ENCODE results near the gene LOXL1.

- TF ChIP-seq, protein P1, sequence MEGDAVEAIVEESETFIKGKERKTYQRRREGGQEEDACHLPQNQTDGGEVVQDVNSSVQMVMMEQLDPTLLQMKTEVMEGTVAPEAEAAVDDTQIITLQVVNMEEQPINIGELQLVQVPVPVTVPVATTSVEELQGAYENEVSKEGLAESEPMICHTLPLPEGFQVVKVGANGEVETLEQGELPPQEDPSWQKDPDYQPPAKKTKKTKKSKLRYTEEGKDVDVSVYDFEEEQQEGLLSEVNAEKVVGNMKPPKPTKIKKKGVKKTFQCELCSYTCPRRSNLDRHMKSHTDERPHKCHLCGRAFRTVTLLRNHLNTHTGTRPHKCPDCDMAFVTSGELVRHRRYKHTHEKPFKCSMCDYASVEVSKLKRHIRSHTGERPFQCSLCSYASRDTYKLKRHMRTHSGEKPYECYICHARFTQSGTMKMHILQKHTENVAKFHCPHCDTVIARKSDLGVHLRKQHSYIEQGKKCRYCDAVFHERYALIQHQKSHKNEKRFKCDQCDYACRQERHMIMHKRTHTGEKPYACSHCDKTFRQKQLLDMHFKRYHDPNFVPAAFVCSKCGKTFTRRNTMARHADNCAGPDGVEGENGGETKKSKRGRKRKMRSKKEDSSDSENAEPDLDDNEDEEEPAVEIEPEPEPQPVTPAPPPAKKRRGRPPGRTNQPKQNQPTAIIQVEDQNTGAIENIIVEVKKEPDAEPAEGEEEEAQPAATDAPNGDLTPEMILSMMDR (IDR thresholded peaks at IDR 0.05; ENCODE audit: borderline replicate concordance, extremely low read depth, low read length, poor library complexity, severe bottlenecking): no peak
- TF ChIP-seq EZH2 (IDR thresholded peaks at IDR 0.05; ENCODE audit: borderline replicate concordance, low read depth, low read length, severe bottlenecking): no peak
Measured at GRCh38 chr15:73982222-73982962, 56.1 kb downstream of the LOXL1 start.
